HepG2 (cell line): ENCODE data around the gene GJD3. TPM values are rescaled to one million over a fixed set of nuclear protein-coding genes. Genes with fewer than 3 reads are reported as not detected.

ENCODE experiments used
- BATF2 ChIP-seq: sonication (generic); formaldehyde crosslinking; IDR thresholded peaks from 2 replicates; pipeline ENCODE4 v1.8.0; 2022; ENCODE audit warnings: mild to moderate bottlenecking, missing genetic modification reagents, moderate library complexity
- CSRNP2 ChIP-seq: sonication (generic); formaldehyde crosslinking; conservative IDR thresholded peaks from 2 replicates; pipeline ENCODE4 v1.8.0; 2022; ENCODE audit warnings: low read depth, missing genetic modification reagents
- HDAC1 ChIP-seq: sonication (generic); formaldehyde crosslinking; IDR thresholded peaks from 2 replicates; pipeline ENCODE4 v1.5.1; 2020; ENCODE audit warnings: mild to moderate bottlenecking, missing genetic modification reagents
- HMGA1 ChIP-seq: sonication (generic); formaldehyde crosslinking; conservative IDR thresholded peaks from 2 replicates; pipeline ENCODE4 v1.4.0; 2020; ENCODE audit warnings: missing genetic modification reagents
- HOXA3 ChIP-seq: sonication (generic); formaldehyde crosslinking; IDR thresholded peaks from 2 replicates; pipeline ENCODE4 v1.5.0; 2020; ENCODE audit warnings: missing genetic modification reagents
- HOXA5 ChIP-seq: sonication (generic); formaldehyde crosslinking; IDR thresholded peaks from 2 replicates; pipeline ENCODE4 v1.4.0; 2020; ENCODE audit warnings: missing genetic modification reagents
- IKZF5 ChIP-seq: IDR thresholded peaks from 2 replicates; pipeline ENCODE4 v1.6.1; 2018; ENCODE audit warnings: missing genetic modification reagents, mild to moderate bottlenecking, missing compliant biosample characterization
- NFATC3 ChIP-seq: sonication (generic); formaldehyde crosslinking; IDR thresholded peaks from 2 replicates; pipeline ENCODE4 v1.5.1; 2020; ENCODE audit warnings: mild to moderate bottlenecking, missing genetic modification reagents
- PRPF4 ChIP-seq: fragments of 200-400 bp; formaldehyde crosslinking; IDR thresholded peaks from 2 replicates; pipeline ENCODE4 v1.6.1; 2016; ENCODE audit warnings: low read length, low read depth; ENCODE audit not compliant: poor library complexity, severe bottlenecking
- RERE ChIP-seq: IDR thresholded peaks from 2 replicates; pipeline ENCODE4 v1.6.1; 2016; ENCODE audit warnings: low read depth, missing genetic modification reagents, missing compliant biosample characterization
- SNAPC5 ChIP-seq: sonication (generic); formaldehyde crosslinking; IDR thresholded peaks from 2 replicates; pipeline ENCODE4 v1.8.1; 2023; ENCODE audit warnings: mild to moderate bottlenecking, missing genetic modification reagents, borderline replicate concordance
- THAP9 ChIP-seq: sonication (generic); formaldehyde crosslinking; IDR thresholded peaks from 2 replicates; pipeline ENCODE4; 2020; ENCODE audit warnings: missing genetic modification reagents, mild to moderate bottlenecking, borderline replicate concordance
- ZNF354B ChIP-seq: sonication (generic); formaldehyde crosslinking; IDR thresholded peaks from 2 replicates; pipeline ENCODE4 v1.8.0; 2022; ENCODE audit warnings: mild to moderate bottlenecking, missing genetic modification reagents
- ZNF564 ChIP-seq: sonication (generic); formaldehyde crosslinking; IDR thresholded peaks from 2 replicates; pipeline ENCODE4 v1.8.1; 2023; ENCODE audit warnings: mild to moderate bottlenecking, missing genetic modification reagents
- ZSCAN29 ChIP-seq: sonication (generic); formaldehyde crosslinking; conservative IDR thresholded peaks from 2 replicates; pipeline ENCODE4 v1.4.0; 2020; ENCODE audit warnings: mild to moderate bottlenecking, missing genetic modification reagents
- polyA plus RNA-seq, 8 experiments: library from polyadenylated mRNA; depleted of rRNA in 3 of 8; stranded (reverse) in 7 of 8; unstranded in 1 of 8; fragments of >200 nt; fragmentation: Illumina TruSeq in 4 of 8; extraction: Trizol in 4 of 8; gene quantifications; 2 replicates each; pipeline versions ENCODE4 v1.2.1 to v1.2.3, GENCODE V29; 2011 to 2016; ENCODE audit warnings: low read depth in 4 of 8, missing spikeins in 1 of 8, mixed read lengths in 1 of 8; ENCODE audit not compliant: insufficient read depth in 1 of 8
- total RNA-seq, 5 experiments: library from RNA; depleted of rRNA; stranded (reverse); fragments of >200 nt; fragmentation: Illumina TruSeq; extraction: Trizol; gene quantifications; 2 replicates each; pipeline ENCODE4 v1.2.3, GENCODE V29; 2016; ENCODE audit warnings: low read depth in 1 of 5

Gene GJD3
- total and polyA plus RNA-seq, 2 of the 13 experiments (the other 11 are each of a cell fraction or from before 2014, with no cell fraction given) = not detected

GRCh38 chr17:40352779-40353394, 11.7 kb downstream of the GJD3 start (continued):
- no peak for TF ChIP-seq HMGA1 (CRISPR knock-in tag)
- no peak for TF ChIP-seq BATF2 (CRISPR knock-in tag)
- TF ChIP-seq ZSCAN29 (CRISPR knock-in tag) = 0 out of 2 replicates have a peak, but pooled peaks have one; percentile 61
- TF ChIP-seq RERE (CRISPR knock-in tag) = peak; percentile 85; the same call in 1 of the 2 replicates
- TF ChIP-seq IKZF5 = peak; percentile 87; the same call in 1 of the 2 replicates
- TF ChIP-seq ZNF354B (CRISPR knock-in tag) = peak; percentile 86; the same call in 1 of the 2 replicates
- TF ChIP-seq THAP9 = 0 out of 2 replicates have a peak, but pooled peaks have one; percentile 20
- TF ChIP-seq PRPF4 = no peak
- no peak for TF ChIP-seq NFATC3
- TF ChIP-seq SNAPC5 (CRISPR knock-in tag) = peak; percentile 57; the same call in 1 of the 2 replicates
- peak; percentile 97 for TF ChIP-seq HDAC1 (CRISPR knock-in tag)
- peak; percentile 79 for TF ChIP-seq HOXA5 (CRISPR knock-in tag)
- no peak for TF ChIP-seq CSRNP2 (CRISPR knock-in tag)
- TF ChIP-seq HOXA3 = peak; percentile 85
- 0 out of 2 replicates have a peak, but pooled peaks have one; percentile 33 for TF ChIP-seq ZNF564 (CRISPR knock-in tag)
